ACC112 (cell line): Measurements from ENCODE around the gene CDC6.

Experiments
- H2AFZ ChIP-seq: fragments of 200-600 bp; sonication (generic); one replicate; pipeline ENCODE4 v1.6.0; 2017; ENCODE audit warnings: antibody characterized with exemption, low read length; ENCODE audit not compliant: unreplicated experiment
- H3K27ac ChIP-seq: fragments of 200-600 bp; sonication (generic); 2 replicates; pipeline ENCODE4 v1.5.1; 2014; ENCODE audit warnings: low read depth, mild to moderate bottlenecking, antibody characterized with exemption, low read length, moderate library complexity
- H3K27me3 ChIP-seq: fragments of 200-600 bp; sonication (generic); 2 replicates; pipeline ENCODE4 v1.6.1; 2014; ENCODE audit warnings: mild to moderate bottlenecking, antibody characterized with exemption, low read length, moderate library complexity, mixed read lengths; ENCODE audit not compliant: insufficient read depth
- H3K36me3 ChIP-seq: fragments of 200-600 bp; sonication (generic); 2 replicates; pipeline ENCODE4 v1.6.1; 2016; ENCODE audit warnings: mild to moderate bottlenecking, antibody characterized with exemption, low read length, moderate library complexity, mixed read lengths; ENCODE audit not compliant: insufficient read depth
- H3K4me1 ChIP-seq: fragments of 200-600 bp; sonication (generic); one replicate; pipeline ENCODE4 v1.6.1; 2016; ENCODE audit warnings: low read length, mixed read lengths; ENCODE audit not compliant: insufficient read depth, unreplicated experiment, control insufficient read depth
- H3K4me3 ChIP-seq: fragments of 200-600 bp; sonication (generic); 2 replicates; pipeline ENCODE4 v1.5.1; 2014; ENCODE audit warnings: mild to moderate bottlenecking, low read depth, low read length
- H3K79me2 ChIP-seq: fragments of 200-600 bp; sonication (generic); one replicate; pipeline ENCODE4 v1.6.0; 2016; ENCODE audit warnings: low read length; ENCODE audit not compliant: control insufficient read depth, unreplicated experiment, insufficient read depth

Gene CDC6

GRCh38 chr17:40312131-40312731, 24.6 kb downstream of the CDC6 start:
- Histone ChIP-seq H3K27ac (peak overlapping the region; percentile 52), H3K36me3 (no peaks in the 10 kb centered on the region), H3K4me1 (peaks cover 83% of the 10 kb centered on the region), H3K27me3 (no peaks in the 10 kb centered on the region), H3K4me3 (peak overlapping the region; percentile 11; the same call in 1 of the 2 replicates), H3K79me2 (no peaks in the 10 kb centered on the region), H2AFZ (no peak overlapping the region)

GRCh38 chr17:40312893-40313667, 25.4 kb downstream of the CDC6 start:
- H3K27ac ChIP-seq = peak overlapping the region; percentile 52; the same call in 1 of the 2 replicates
- no peak overlapping the region for H2AFZ ChIP-seq
- no peaks in the 10 kb centered on the region for H3K79me2 ChIP-seq
- H3K4me3 ChIP-seq = no peak overlapping the region
- H3K36me3 ChIP-seq = no peaks in the 10 kb centered on the region
- H3K4me1 ChIP-seq = peaks cover 76% of the 10 kb centered on the region
- no peaks in the 10 kb centered on the region for H3K27me3 ChIP-seq

- H3K79me2 ChIP-seq = peaks cover 8% of the 10 kb centered on the region
- 0 out of 2 replicates have a peak overlapping the region, but pooled peaks have one; percentile 14 for H3K27ac ChIP-seq
- H3K4me1 ChIP-seq = peaks cover 69% of the 10 kb centered on the region
- H3K36me3 ChIP-seq = no peaks in the 10 kb centered on the region
- no peak overlapping the region for H2AFZ ChIP-seq
- no peaks in the 10 kb centered on the region for H3K27me3 ChIP-seq
- H3K4me3 ChIP-seq = no peak overlapping the region
These were observed 26.2 kb downstream of the CDC6 start for GRCh38 chr17:40313668-40314583.

GRCh38 chr17:40314584-40314956, 26.9 kb downstream of the CDC6 start:
- H3K27me3 ChIP-seq = no peaks in the 10 kb centered on the region
- peaks cover 64% of the 10 kb centered on the region for H3K4me1 ChIP-seq
- no peak overlapping the region for H3K4me3 ChIP-seq
- no peak overlapping the region for H2AFZ ChIP-seq
- H3K79me2 ChIP-seq = peaks cover 14% of the 10 kb centered on the region
- H3K27ac ChIP-seq = 0 out of 2 replicates have a peak overlapping the region, but pooled peaks have one; percentile 14
- H3K36me3 ChIP-seq = no peaks in the 10 kb centered on the region

GRCh38 chr17:40315206-40315605, 27.5 kb downstream of the CDC6 start:
- H3K27me3 ChIP-seq = no peaks in the 10 kb centered on the region
- H3K4me1 ChIP-seq = peaks cover 67% of the 10 kb centered on the region
- H3K4me3 ChIP-seq = no peak overlapping the region
- H2AFZ ChIP-seq = no peak overlapping the region
- no peak overlapping the region for H3K27ac ChIP-seq
- H3K79me2 ChIP-seq = peaks cover 21% of the 10 kb centered on the region
- H3K36me3 ChIP-seq = no peaks in the 10 kb centered on the region

- Histone ChIP-seq H3K36me3 (no peaks in the 10 kb centered on the region), H3K4me3 (no peak overlapping the region; the same call in 1 of the 2 replicates), H2AFZ (no peak overlapping the region), H3K27me3 (no peaks in the 10 kb centered on the region), H3K27ac (no peak overlapping the region), H3K79me2 (peaks cover 28% of the 10 kb centered on the region), H3K4me1 (peaks cover 71% of the 10 kb centered on the region)
These were observed 28.2 kb downstream of the CDC6 start for GRCh38 chr17:40315678-40316570.

- H3K4me1 ChIP-seq = peaks cover 71% of the 10 kb centered on the region
- H3K4me3 ChIP-seq = peak overlapping the region; percentile 95
- no peaks in the 10 kb centered on the region for H3K36me3 ChIP-seq
- H3K27me3 ChIP-seq = no peaks in the 10 kb centered on the region
- peak overlapping the region; percentile 34 for H2AFZ ChIP-seq
- H3K79me2 ChIP-seq = peaks cover 36% of the 10 kb centered on the region
- H3K27ac ChIP-seq = peak overlapping the region; percentile 77
These were observed 29.1 kb downstream of the CDC6 start for GRCh38 chr17:40316571-40317344.

- Histone ChIP-seq H3K4me3 (peak overlapping the region; percentile 95), H3K27ac (peak overlapping the region; percentile 77), H3K79me2 (peaks cover 43% of the 10 kb centered on the region), H3K36me3 (no peaks in the 10 kb centered on the region), H2AFZ (peak overlapping the region; percentile 34), H3K27me3 (no peaks in the 10 kb centered on the region), H3K4me1 (peaks cover 71% of the 10 kb centered on the region)
These were observed 29.7 kb downstream of the CDC6 start for GRCh38 chr17:40317345-40317873.
